Kidney epithelial cell (primary cell): Measurements from ENCODE around the gene UCHL5. TPM values are rescaled to one million over a fixed set of nuclear protein-coding genes. Genes with fewer than 3 reads are reported as not detected.
"Not testable (repeated sequence)": the region's sequence is repeated elsewhere in the genome, so short reads cannot be mapped to it uniquely, and the experiment has no call there.

Source experiments
- DNase-seq: peaks from one replicate; pipeline ENCODE4 v3.0.0-alpha.2; 2010; ENCODE audit warnings: low read depth
- H3K27me3 ChIP-seq: 2 replicates; pipeline ENCODE4 v1.6.0; 2011; ENCODE audit warnings: low read length; ENCODE audit not compliant: control insufficient read depth, insufficient read depth
- H3K36me3 ChIP-seq: 2 replicates; pipeline ENCODE4 v1.5.1; 2011; ENCODE audit warnings: low read length; ENCODE audit not compliant: control insufficient read depth, insufficient read depth
- H3K4me3 ChIP-seq: 2 replicates; pipeline ENCODE4 v1.5.1; 2011; ENCODE audit warnings: low read depth, mild to moderate bottlenecking, control low read depth, low read length
- CTCF ChIP-seq: IDR thresholded peaks from 2 replicates; pipeline ENCODE4 v1.5.1; 2011; ENCODE audit warnings: mild to moderate bottlenecking, moderate library complexity, low read length, control low read depth, inconsistent platforms; ENCODE audit not compliant: insufficient read depth, poor library complexity, severe bottlenecking
- total RNA-seq: library from RNA; depleted of rRNA; stranded (reverse); fragments of >200 nt; gene quantifications from 2 replicates; pipeline ENCODE4 v1.2.3, GENCODE V29; 2015

Gene UCHL5
- total RNA-seq, 1 donor from 2014 or later: 32.2 TPM

- no peak for DNase-seq
- TF ChIP-seq CTCF: no peak
- no peaks in the 10 kb centered on the region for H3K27me3 ChIP-seq
- H3K4me3 ChIP-seq: no peak overlapping the region
- no peaks in the 10 kb centered on the region for H3K36me3 ChIP-seq
These were observed 65.6 kb downstream of the UCHL5 start for GRCh38 chr1:192993426-192994085.

- not testable (repeated sequence) for H3K36me3 ChIP-seq, H3K4me3 ChIP-seq, DNase-seq, H3K27me3 ChIP-seq
These were observed 72.3 kb downstream of the UCHL5 start for GRCh38 chr1:192986748-192987334.

- DNase-seq: no peak
- no peak for TF ChIP-seq CTCF
- Histone ChIP-seq H3K4me3 (no peak overlapping the region), H3K27me3 (no peaks in the 10 kb centered on the region), H3K36me3 (no peaks in the 10 kb centered on the region)
These were observed 72.9 kb downstream of the UCHL5 start for GRCh38 chr1:192986110-192986747.

- no peak for DNase-seq
These were observed 75.1 kb downstream of the UCHL5 start for GRCh38 chr1:192984080-192984479.

GRCh38 chr1:192983349-192983980 lies 75.7 kb downstream of the UCHL5 start:
- Histone ChIP-seq H3K36me3 (no peaks in the 10 kb centered on the region), H3K27me3 (no peaks in the 10 kb centered on the region), H3K4me3 (no peak overlapping the region)
- DNase-seq: no peak
- no peak for TF ChIP-seq CTCF

More at GRCh38 chr1:192984080-192984479, 75.1 kb downstream of the UCHL5 start:
- Histone ChIP-seq H3K36me3 (no peaks in the 10 kb centered on the region), H3K27me3 (no peaks in the 10 kb centered on the region), H3K4me3 (no peak overlapping the region)
- no peak for TF ChIP-seq CTCF

- TF ChIP-seq CTCF: no peak
- Histone ChIP-seq H3K4me3 (no peak overlapping the region), H3K27me3 (no peaks in the 10 kb centered on the region), H3K36me3 (no peaks in the 10 kb centered on the region)
- DNase-seq: no peak
These were observed 78.3 kb downstream of the UCHL5 start for GRCh38 chr1:192980856-192981255.

GRCh38 chr1:192980334-192980733 lies 78.8 kb downstream of the UCHL5 start:
- H3K4me3 ChIP-seq, H3K36me3 ChIP-seq, H3K27me3 ChIP-seq, DNase-seq: not testable (repeated sequence)
